ENCODE data around the gene SH3GL2.
"Not testable (repeated sequence)": the region's sequence is repeated elsewhere in the genome, so short reads cannot be mapped to it uniquely, and the experiment has no call there.

The SH3GL2 gene

DNA sequence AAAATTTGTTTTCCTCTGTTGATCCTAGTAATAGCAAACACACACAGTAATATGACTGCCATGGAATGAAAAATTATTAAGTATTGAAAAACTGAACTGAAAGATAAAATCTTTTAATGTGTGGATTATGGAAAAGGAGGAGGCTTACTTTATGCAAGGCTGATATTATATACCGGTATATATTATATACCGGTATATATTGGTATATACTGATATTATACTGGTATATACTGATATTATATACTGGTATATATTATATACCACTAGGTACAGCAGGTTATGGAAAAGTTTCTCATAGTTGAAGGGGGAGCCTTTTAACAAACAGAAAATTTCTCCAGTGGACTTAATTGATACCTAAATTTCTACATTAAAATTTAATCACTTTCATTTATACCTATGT, 181.4 kb downstream of the SH3GL2 start:
- no peak for ATAC-seq

DNA sequence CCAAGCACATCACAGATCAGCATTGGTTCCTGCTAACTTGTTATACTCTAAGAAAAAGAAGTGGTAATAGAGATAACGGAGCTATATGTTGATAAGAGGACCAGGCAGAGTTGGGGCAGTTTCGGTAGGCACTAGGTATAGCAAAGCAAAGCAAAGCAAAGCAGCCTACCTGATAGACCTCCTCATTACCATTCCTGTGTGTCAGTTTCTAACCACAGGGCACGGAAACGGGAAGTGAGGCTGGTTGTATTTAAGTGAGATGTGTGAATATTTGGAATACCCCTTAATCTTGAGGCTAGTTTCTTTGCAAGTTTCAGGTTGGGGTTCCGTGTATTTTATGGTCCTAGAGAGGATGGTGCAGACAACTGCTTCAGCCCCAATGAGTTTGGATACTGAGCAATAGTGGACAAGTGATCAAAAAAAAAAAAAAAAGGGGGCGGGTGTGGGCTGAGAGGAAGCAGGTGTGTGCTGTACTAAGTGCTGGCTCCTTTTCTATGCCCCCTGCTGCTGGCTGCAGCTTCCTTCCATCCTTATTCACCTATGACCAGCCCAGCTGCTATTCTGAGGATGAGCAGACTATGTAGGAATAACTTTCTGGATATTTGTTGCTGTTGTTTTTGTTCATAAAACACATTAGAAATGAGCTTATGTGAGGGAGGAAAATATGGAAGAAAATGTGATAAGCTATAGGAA, 183.3 kb downstream of the SH3GL2 start:
- ATAC-seq, result no peak

DNA sequence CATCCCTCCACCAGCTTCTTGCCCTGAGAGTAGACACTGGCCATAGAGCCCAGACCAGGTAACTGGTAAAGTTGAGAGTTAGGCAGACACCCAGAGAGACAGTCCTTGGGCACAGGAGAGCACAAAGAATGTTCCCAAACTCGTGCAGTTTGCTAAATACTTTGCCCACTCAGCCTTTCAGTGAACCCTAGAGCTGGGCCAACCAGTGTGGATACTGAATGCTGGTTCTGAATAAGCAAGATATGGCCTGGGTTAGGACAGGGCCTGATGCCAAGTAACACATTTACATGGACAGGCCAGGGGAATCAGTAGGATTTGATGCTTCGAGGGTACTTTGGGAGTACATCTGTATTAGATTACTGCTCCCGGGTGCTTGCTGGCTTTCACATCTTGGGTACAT, 185.4 kb downstream of the SH3GL2 start:
- ATAC-seq, result no peak

- not testable (repeated sequence) for ATAC-seq
These were observed 186.3 kb downstream of the SH3GL2 start for GRCh38 chr9:17765131-17765530.

GRCh38 chr9:17772223-17772622, 193.4 kb downstream of the SH3GL2 start:
- no peak for ATAC-seq

DNA sequence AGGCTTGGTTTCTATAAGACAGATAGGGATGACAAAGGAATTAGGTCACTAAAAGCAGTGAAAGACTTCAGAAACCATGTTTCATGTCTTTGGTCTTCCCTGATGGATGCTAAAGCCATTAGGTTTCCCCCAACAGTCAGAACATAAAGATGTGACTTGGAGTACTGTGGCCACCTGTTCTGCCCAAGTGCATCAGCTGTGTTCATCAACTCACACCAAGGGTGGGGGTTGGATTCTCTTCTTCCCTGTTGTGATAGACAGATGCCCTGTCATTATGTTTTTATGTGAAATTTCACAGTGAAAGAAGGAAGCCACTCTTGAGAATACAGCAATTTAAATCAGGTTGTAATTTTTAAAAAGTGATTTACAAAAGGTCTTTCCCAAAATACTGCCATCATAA, 196.8 kb downstream of the SH3GL2 start:
- ATAC-seq, result no peak

DNA sequence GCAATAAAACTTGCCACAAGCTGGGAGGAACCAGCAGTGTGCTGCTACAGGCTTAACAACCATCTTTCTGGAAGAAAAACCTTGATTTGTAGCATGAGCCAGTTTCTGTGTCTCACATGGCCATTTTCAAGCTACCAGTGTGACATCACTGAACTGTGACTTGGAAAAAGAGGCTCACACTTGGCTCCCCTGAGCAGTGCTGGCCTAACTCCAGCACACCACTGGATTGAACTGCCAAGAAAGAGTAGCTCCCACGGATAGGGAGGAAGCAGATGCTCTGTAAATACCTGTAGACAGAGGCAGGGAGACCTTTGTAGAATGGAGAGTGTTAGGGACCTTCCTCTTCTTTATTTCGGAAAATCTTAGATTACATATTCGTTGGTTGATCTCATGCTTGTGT, 197.9 kb downstream of the SH3GL2 start:
- ATAC-seq, result no peak

GRCh38 chr9:17777465-17777864, 198.6 kb downstream of the SH3GL2 start:
- ATAC-seq, result no peak

GRCh38 chr9:17782430-17783149, 203.7 kb downstream of the SH3GL2 start:
- no peak for ATAC-seq

DNA sequence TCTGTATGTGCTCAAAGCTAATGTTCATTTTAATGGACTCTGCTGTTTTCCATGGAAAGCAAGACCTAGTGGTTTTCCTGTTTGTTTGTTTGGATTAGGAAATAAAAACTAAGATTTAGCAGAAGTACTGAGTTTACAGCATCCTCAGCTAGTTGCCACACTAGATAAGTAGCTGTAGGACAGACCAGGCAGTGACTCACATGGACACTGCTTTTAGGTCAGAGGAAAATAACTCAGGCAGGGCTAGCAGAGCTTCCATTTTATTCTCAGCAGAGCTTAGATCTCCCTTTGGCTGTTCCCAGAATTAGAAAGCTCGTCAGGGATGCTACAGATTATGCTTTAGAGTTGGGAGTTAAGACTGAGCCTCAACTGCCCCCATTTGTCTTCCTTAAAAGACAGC, 204.4 kb downstream of the SH3GL2 start:
- ATAC-seq, result no peak

DNA sequence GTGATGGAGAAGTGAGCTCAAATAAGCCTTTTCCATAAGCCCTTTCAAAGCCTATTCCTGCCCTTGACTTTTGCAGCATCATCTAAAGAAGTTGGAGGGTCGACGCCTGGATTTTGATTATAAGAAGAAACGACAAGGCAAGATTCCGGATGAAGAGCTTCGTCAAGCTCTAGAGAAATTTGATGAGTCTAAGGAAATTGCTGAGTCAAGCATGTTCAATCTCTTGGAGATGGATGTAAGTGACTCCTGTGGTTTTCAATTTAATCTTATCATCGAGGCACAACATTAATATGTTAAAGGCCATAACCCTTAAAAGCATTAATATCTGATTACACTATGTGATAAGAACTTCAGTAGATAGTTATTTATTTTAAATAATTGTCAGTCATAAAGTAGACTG, 210.4 kb downstream of the SH3GL2 start:
- no peak for ATAC-seq

GRCh38 chr9:17793713-17794622, 215.1 kb downstream of the SH3GL2 start:
- ATAC-seq, result no peak

GRCh38 chr9:17795744-17796143, 216.9 kb downstream of the SH3GL2 start:
- ATAC-seq, result no peak

DNA sequence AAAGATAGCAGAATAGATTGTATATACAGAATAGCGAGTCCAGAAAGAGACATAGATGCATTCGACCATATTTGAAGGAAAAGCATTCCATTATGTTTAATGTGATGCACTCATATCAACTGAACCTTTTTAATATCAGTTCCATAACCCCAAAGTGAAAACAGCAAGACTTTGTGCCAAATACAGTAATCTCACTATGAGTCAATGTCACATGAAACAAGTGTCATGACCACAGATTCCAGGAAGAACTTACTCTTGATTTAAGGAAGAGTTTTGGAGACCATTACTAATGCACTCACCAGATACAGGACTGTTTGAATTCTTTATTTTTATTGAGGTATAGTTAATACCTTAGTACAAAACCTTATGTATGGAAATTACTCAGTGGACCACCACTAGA, 220.5 kb downstream of the SH3GL2 start:
- no peak for ATAC-seq

- no peak for ATAC-seq
These were observed 221.6 kb downstream of the SH3GL2 start for GRCh38 chr9:17800418-17800817.

GRCh38 chr9:17802249-17802857, 223.5 kb downstream of the SH3GL2 start:
- ATAC-seq, result no peak

- no peak for ATAC-seq
These were observed 228.9 kb downstream of the SH3GL2 start for GRCh38 chr9:17807613-17808282.

DNA sequence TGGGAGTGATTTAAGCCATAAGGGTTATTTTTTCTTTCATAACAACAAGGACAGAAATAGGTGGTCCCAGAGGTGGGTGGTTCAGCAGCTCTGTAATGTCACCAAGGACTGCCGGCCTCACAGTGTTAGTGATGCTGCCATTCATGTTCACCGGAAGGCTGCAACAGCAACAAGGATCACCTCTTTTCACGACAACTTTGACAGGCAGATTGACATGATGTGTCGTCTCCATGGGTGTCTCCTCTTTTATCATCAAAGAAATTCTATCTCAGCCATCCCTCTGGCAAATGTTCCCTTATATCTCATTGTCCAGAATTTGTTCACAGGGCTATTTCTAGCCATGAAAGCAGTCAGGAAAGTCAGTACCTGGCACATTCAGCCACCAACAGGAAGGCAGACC, 231.5 kb downstream of the SH3GL2 start:
- ATAC-seq, result no peak

DNA sequence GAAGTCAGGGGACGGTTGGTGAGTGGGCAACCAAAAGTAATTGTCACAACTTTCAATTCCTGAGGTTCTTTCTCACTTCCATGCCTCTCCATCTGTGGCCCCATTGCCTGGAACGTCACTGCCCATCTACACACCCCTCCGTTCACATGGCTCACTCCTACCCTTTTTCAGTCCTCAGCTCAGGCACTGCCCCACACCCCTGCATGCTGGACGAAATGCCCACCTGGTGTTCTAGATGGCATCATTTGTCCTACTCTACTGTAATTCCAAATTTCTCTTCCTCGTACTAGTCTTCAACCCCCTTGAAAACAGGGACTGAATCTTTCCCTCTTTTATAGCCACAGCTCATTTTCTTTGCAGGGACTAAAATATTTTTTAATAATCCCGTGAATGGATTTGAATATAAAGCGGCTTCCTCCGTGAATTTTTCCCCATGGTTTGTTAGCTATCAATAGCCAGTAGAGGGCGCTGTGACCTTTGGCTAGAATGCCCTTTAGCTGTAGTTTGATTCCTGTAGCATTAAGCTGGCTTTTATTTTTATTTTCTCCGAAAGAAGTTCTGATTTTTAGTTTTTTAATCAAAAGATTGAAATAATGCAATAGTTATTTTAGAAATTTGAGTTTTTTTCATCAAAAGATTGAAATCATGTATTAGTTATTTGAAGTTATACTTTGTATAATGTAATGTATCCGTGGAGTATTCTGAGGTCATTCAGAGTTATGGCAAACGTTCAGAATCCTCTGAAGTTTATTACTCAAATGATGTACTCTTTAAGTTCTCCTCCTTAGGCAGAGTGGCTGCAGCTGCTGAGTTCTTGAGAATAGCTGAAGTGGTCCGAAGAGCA, 232.1 kb downstream of the SH3GL2 start:
- ATAC-seq, result no peak

- ATAC-seq, result no peak
These were observed 234.9 kb downstream of the SH3GL2 start for GRCh38 chr9:17813798-17814197.

- no peak for ATAC-seq
These were observed 237.7 kb downstream of the SH3GL2 start for GRCh38 chr9:17816431-17817027.

Data from activated CD4-positive, CD25-positive, alpha-beta regulatory T cell treated with anti-CD3 and anti-CD28 coated beads, Interleukin-2, amount 50 U/mL, for 24 hours (primary cell).